22Rv1 (cell line): ENCODE results near the gene PLB1.

Experiments used
- ZFX ChIP-seq: fragments of 450-650 bp; IDR thresholded peaks from 2 replicates; pipeline ENCODE4 v1.6.1; 2017; ENCODE audit warnings: antibody characterized with exemption, borderline replicate concordance
- TF ChIP-seq, protein P1 (sequence below): fragments of 450-650 bp; IDR thresholded peaks from 2 replicates; pipeline ENCODE4 v1.5.1; 2017; ENCODE audit warnings: mild to moderate bottlenecking

DNA sequence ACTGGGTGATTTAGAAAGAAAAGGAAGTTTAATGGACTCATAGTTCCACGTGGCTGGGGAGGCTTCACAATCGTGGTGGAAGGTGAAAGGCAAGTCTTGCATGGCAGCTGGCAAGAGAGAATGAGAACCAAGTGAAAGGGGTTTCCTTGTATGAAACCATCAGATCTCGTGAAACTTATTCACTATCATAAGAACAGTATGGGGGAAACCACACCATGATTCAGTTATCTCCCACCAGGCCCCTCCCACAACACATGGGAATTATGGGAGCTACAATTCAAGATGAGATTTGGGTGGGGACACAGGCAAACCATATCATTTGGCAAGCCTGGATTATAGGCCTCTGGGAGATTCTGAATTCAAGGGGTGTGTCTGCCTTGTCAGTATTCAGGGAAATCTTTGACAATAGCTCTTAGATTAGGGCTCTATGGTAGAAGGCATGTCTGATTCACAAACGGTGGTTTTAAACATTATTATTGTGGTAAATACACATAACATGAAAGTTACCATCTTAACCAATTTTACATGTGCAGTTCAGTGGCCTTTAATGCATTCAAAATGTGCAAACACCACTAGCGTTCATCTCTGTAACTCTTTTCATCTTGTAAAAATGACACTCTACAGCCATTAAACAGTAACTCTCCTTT, 15.3 kb upstream of the PLB1 start:
- TF ChIP-seq, protein P1, sequence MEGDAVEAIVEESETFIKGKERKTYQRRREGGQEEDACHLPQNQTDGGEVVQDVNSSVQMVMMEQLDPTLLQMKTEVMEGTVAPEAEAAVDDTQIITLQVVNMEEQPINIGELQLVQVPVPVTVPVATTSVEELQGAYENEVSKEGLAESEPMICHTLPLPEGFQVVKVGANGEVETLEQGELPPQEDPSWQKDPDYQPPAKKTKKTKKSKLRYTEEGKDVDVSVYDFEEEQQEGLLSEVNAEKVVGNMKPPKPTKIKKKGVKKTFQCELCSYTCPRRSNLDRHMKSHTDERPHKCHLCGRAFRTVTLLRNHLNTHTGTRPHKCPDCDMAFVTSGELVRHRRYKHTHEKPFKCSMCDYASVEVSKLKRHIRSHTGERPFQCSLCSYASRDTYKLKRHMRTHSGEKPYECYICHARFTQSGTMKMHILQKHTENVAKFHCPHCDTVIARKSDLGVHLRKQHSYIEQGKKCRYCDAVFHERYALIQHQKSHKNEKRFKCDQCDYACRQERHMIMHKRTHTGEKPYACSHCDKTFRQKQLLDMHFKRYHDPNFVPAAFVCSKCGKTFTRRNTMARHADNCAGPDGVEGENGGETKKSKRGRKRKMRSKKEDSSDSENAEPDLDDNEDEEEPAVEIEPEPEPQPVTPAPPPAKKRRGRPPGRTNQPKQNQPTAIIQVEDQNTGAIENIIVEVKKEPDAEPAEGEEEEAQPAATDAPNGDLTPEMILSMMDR = no peak
- no peak for TF ChIP-seq ZFX
